ENCODE results near the gene SAMD14.

SAMD14 gene

DNA sequence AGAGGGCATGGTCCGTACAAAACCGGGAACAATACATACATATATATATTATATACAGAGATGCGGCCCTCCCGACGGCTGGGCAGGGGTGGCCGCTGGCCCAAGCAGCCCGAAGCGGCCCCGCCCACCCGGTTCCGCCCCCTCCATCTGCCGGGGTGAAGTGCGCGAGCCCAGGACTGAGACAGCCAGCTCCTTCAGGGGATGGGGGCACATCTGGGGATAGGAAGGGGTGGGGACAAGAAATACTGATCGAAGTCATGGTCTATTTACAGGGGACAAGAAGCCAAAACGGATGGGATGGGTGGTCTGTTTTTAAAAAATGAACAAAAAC lies 3.8 kb upstream of the SAMD14 start:
- Mint-ChIP-seq H3K27ac (no peak overlapping the region), H3K36me3 (ENCODE audit: low read depth) (peaks cover 22% of the 10 kb centered on the region), H3K4me3 (no peak overlapping the region), H3K9me3 (no peaks in the 10 kb centered on the region), H3K4me1 (peaks cover 37% of the 10 kb centered on the region), H3K27me3 (ENCODE audit: low read depth, poor library complexity) (peaks cover 15% of the 10 kb centered on the region)
- peak; percentile 44 for DNase-seq
- TF ChIP-seq, protein P1, sequence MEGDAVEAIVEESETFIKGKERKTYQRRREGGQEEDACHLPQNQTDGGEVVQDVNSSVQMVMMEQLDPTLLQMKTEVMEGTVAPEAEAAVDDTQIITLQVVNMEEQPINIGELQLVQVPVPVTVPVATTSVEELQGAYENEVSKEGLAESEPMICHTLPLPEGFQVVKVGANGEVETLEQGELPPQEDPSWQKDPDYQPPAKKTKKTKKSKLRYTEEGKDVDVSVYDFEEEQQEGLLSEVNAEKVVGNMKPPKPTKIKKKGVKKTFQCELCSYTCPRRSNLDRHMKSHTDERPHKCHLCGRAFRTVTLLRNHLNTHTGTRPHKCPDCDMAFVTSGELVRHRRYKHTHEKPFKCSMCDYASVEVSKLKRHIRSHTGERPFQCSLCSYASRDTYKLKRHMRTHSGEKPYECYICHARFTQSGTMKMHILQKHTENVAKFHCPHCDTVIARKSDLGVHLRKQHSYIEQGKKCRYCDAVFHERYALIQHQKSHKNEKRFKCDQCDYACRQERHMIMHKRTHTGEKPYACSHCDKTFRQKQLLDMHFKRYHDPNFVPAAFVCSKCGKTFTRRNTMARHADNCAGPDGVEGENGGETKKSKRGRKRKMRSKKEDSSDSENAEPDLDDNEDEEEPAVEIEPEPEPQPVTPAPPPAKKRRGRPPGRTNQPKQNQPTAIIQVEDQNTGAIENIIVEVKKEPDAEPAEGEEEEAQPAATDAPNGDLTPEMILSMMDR (IDR thresholded peaks at IDR 0.05): no peak

DNA sequence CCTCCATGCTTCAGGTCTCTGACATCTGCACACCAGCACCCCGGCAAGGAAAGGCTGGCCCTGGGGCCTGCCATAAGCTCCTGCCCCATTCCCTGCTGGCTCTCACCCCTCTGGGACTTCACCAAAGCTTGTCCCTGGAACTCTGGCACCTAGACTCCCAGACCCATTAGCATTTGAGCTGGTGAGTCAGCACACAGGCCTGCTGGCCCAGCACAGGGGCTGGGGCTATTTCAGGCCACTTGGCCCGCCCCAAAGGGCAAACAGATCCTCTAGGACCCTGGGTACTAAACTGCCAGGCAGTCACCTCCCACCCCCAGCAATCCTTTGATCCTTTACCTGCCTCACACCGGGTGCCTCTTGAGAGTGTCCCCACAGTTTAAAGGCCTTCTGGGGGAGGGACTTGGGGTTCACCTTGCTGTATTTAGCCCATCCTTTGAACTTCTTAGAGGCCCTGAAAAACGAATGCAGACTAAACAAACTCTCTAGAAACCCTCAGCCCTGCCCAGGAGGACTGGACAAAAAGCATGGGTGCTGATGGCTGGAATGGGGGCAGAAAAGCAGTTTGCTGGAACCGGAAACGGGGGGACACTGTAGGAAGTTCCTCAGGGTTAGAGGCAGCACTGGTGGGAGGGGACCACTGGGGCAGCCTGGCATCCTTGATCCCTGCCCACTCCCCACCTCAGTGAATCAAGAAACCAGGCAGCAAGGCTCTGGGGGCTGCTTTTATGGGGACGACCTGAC lies 3.2 kb upstream of the SAMD14 start:
- H3K9me3 Mint-ChIP-seq: no peaks in the 10 kb centered on the region
- no peak overlapping the region for H3K4me3 Mint-ChIP-seq
- TF ChIP-seq, protein P1 (IDR thresholded peaks at IDR 0.05): no peak
- H3K27ac Mint-ChIP-seq: no peak overlapping the region
- H3K27me3 Mint-ChIP-seq (ENCODE audit: low read depth, poor library complexity): peaks cover 17% of the 10 kb centered on the region
- DNase-seq: no peak
- H3K4me1 Mint-ChIP-seq: peaks cover 42% of the 10 kb centered on the region
- H3K36me3 Mint-ChIP-seq (ENCODE audit: low read depth): peaks cover 17% of the 10 kb centered on the region

DNA sequence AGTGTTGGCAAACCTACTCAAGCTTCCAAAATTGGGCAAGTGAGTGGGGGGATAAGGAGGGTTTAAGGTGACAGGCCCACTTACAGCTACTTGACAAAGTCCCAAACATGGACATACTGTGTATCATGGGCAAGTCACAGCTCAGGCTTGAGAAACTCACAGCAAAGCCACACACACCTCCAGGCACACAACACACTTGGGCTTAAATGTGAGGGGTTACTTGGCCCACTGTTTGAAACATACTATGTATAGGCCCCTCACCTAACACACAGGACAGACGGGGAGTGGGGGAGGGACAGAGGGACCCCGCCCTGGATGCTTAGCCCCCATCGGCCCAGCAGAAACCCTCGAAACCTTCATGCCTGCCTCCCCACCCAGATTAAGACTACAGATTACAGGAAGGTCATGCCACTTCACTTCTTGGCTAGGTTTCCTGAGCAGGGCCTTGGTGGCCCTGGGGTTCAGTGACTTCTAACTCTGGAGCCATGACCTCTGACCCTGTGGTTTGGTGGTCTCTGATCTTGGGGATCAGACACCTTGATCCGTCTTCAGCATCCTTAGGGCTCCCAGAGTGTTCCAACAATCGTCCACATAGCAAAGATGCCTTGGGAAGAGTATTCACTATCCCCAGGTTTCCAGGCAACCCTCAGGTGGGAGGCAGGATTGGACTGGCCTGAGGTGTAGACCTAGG lies 2.3 kb upstream of the SAMD14 start:
- H3K27ac Mint-ChIP-seq: no peak overlapping the region
- TF ChIP-seq, protein P1 (IDR thresholded peaks at IDR 0.05): no peak
- peak overlapping the region; percentile 20 for H3K4me3 Mint-ChIP-seq
- DNase-seq: no peak
- peaks cover 50% of the 10 kb centered on the region for H3K4me1 Mint-ChIP-seq
- peaks cover 14% of the 10 kb centered on the region for H3K27me3 Mint-ChIP-seq (ENCODE audit: low read depth, poor library complexity)
- peaks cover 14% of the 10 kb centered on the region for H3K36me3 Mint-ChIP-seq (ENCODE audit: low read depth)
- H3K9me3 Mint-ChIP-seq: no peaks in the 10 kb centered on the region

DNA sequence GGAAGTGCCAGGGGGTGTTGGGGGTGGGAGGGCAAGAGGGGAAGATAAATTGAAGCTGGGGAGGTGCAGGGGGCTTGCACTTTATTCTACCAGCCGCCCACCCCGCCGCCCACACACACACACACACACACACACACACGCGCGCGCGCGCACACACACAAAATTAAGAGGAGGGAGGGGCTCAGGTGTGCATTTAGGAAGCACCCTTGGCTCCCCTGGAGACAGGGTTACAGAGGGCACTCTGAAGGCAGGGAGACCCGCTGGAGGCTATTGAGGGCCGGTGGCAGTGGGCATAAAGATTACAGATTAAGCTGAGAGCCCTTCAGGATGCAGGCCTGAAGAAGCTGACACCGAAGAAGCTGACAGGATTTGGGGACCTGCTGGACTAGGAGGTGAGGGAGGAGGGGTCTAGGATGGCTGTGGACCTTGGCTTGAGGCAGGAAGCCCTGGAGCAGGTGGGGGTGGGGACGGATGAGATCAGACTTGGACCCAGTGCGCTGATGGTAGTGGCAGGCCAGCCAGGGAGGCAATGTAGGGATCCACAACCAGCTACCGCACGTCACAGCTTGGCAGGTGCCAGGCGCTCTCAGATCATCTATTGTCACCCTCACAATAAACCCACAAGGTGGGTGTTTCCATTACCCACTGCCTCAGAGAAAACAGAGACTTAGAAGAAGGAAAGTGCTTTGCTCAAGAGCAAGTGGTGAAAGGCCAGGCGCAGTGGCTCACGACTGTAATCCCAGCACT lies 772 bp upstream of the SAMD14 start:
- no peak overlapping the region for H3K27ac Mint-ChIP-seq

DNA sequence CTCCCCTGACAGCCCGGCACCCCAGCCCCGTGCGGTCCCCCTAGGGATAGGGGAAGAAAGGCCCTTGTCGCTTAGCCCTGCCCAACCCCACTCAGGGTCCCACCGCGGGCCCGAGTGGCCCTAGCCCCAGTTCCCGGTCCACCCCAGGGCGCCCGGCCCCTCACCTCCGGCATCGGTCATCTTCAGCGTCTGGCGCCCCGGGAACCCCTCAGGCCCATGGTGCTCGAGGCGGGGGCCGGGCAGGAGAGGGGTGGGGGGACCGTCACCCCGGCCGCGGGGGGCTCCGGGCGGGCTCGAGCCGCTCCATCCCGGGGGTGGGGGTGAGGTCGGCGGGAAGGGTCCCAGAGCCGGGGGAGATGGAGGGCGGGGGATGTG lies 620 bp downstream of the SAMD14 start:
- no peaks in the 10 kb centered on the region for H3K9me3 Mint-ChIP-seq
- peaks cover 45% of the 10 kb centered on the region for H3K4me1 Mint-ChIP-seq
- TF ChIP-seq, protein P1 (IDR thresholded peaks at IDR 0.05): no peak
- H3K4me3 Mint-ChIP-seq: peak overlapping the region; percentile 98
- peaks cover 11% of the 10 kb centered on the region for H3K27me3 Mint-ChIP-seq (ENCODE audit: low read depth, poor library complexity)
- peaks cover 4% of the 10 kb centered on the region for H3K36me3 Mint-ChIP-seq (ENCODE audit: low read depth)
- peak overlapping the region; percentile 91 for H3K27ac Mint-ChIP-seq
- DNase-seq: peak; percentile 64

More for the DNA sequence above, 772 bp upstream of the SAMD14 start:
- H3K4me3 Mint-ChIP-seq: peak overlapping the region; percentile 75
- peaks cover 4% of the 10 kb centered on the region for H3K36me3 Mint-ChIP-seq (ENCODE audit: low read depth)
- no peak for DNase-seq
- H3K9me3 Mint-ChIP-seq: no peaks in the 10 kb centered on the region
- TF ChIP-seq, protein P1 (IDR thresholded peaks at IDR 0.05): no peak
- peaks cover 50% of the 10 kb centered on the region for H3K4me1 Mint-ChIP-seq
- peaks cover 11% of the 10 kb centered on the region for H3K27me3 Mint-ChIP-seq (ENCODE audit: low read depth, poor library complexity)

Measured in nephron progenitor cell (in vitro differentiated cells).